ENCODE data around the gene ZNF710.

DNA sequence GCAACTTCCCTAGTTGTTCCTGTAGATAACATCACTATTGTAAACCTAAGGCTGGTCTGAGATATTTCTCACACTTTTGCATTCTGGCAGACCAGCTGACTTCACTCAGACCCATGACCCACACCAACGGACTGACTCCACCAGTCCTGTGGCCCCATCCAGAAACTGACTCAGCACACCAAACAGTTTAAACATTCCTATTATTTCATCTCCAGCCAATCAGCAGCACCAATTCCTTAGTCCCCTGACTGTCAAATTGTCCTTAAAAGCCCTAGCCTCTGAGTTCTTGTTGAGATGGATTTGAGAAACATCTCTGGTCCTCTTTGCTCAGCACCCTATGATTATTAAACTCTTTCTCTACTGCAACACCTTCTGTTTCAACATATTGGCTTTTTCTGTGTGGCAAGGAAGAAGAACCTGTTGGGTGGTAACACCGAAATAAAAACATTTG, 113.4 kb downstream of the ZNF710 start:
- TF ChIP-seq EP300 (IDR thresholded peaks at IDR 0.05; ENCODE audit: borderline replicate concordance in 1 of 2, low read depth in 2 of 2, low read length in 2 of 2) (no peak), GABPA (IDR thresholded peaks at IDR 0.05; ENCODE audit: borderline replicate concordance, insufficient read depth, low read length) (no peak), RAD21 (IDR thresholded peaks at IDR 0.05 in 1 of 2, conservative IDR thresholded peaks at IDR 0.05 in 1 of 2; ENCODE audit: low read depth in 2 of 2, low read length in 2 of 2) (no peak), CBX5 (IDR thresholded peaks at IDR 0.05; ENCODE audit: low read depth, low read length) (no peak), TAF1 (IDR thresholded peaks at IDR 0.05; ENCODE audit: low read depth, low read length) (no peak), JUN (IDR thresholded peaks at IDR 0.05; ENCODE audit: low read depth, low read length) (no peak), TBP (IDR thresholded peaks at IDR 0.05; ENCODE audit: low read depth, low read length) (no peak), RFX5 (IDR thresholded peaks at IDR 0.05; ENCODE audit: borderline replicate concordance, low read depth, low read length) (no peak), POLR2A (IDR thresholded peaks at IDR 0.05; ENCODE audit: control extremely low read depth in 1 of 2, low read depth in 2 of 2, low read length in 2 of 2) (no peak)
- TF ChIP-seq, protein P1, sequence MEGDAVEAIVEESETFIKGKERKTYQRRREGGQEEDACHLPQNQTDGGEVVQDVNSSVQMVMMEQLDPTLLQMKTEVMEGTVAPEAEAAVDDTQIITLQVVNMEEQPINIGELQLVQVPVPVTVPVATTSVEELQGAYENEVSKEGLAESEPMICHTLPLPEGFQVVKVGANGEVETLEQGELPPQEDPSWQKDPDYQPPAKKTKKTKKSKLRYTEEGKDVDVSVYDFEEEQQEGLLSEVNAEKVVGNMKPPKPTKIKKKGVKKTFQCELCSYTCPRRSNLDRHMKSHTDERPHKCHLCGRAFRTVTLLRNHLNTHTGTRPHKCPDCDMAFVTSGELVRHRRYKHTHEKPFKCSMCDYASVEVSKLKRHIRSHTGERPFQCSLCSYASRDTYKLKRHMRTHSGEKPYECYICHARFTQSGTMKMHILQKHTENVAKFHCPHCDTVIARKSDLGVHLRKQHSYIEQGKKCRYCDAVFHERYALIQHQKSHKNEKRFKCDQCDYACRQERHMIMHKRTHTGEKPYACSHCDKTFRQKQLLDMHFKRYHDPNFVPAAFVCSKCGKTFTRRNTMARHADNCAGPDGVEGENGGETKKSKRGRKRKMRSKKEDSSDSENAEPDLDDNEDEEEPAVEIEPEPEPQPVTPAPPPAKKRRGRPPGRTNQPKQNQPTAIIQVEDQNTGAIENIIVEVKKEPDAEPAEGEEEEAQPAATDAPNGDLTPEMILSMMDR (IDR thresholded peaks at IDR 0.05; ENCODE audit: control extremely low read depth in 1 of 3, insufficient read depth in 1 of 3, low read depth in 1 of 3, low read length in 3 of 3), result no peak

Data from H1 (cell line).